WTC11 (cell line): ENCODE data around the gene LSM6. TPM values are rescaled to one million over a fixed set of nuclear protein-coding genes. Genes with fewer than 3 reads are reported as not detected.

ENCODE experiments used
- ATAC-seq: fragments of 200-7000 bp; cut with Tn5 transposase; 2 replicates; pipeline ENCODE4 v1.10.0; 2021; ENCODE audit warnings: mild to moderate bottlenecking, moderate library complexity
- CTCF ChIA-PET: fragments of 300-600 bp; sonication (Branson Sonifier 250); formaldehyde crosslinking; loops from one replicate; lab custom pipeline; 2021; ENCODE audit warnings: antibody characterized with exemption; lab: Charles Lee
- POLR2A ChIA-PET: fragments of 350-600 bp; sonication (Branson Sonifier 250); formaldehyde crosslinking; loops from one replicate; lab custom pipeline; 2021; ENCODE audit warnings: antibody characterized with exemption; lab: Charles Lee
- DNase-seq: peaks from one replicate; pipeline ENCODE4 v3.0.0; 2021; ENCODE audit warnings: low spot score
- H3K27ac Mint-ChIP-seq: 2 replicates; pipeline ENCODE4 v1.8.0; 2021; ENCODE audit warnings: mixed read lengths
- H3K27me3 Mint-ChIP-seq: 2 replicates; pipeline ENCODE4 v1.8.0; 2021; ENCODE audit warnings: low read depth, mild to moderate bottlenecking, moderate library complexity, mixed read lengths
- H3K36me3 Mint-ChIP-seq: 2 replicates; pipeline ENCODE4 v1.8.0; 2021; ENCODE audit warnings: mixed read lengths
- H3K4me1 Mint-ChIP-seq: 2 replicates; pipeline ENCODE4 v1.8.0; 2022; ENCODE audit warnings: mixed read lengths
- H3K4me3 Mint-ChIP-seq: 2 replicates; pipeline ENCODE4 v1.8.0; 2021; ENCODE audit warnings: mild to moderate bottlenecking, moderate library complexity, mixed read lengths
- H3K9me3 Mint-ChIP-seq: 2 replicates; pipeline ENCODE4 v1.8.0; 2021; ENCODE audit warnings: mixed read lengths
- ATF1 ChIP-seq: sonication (generic); formaldehyde crosslinking; IDR thresholded peaks from 2 replicates; pipeline ENCODE4 v1.8.1; 2023; ENCODE audit warnings: mild to moderate bottlenecking, moderate library complexity, missing genetic modification reagents
- ATF6 ChIP-seq: sonication (generic); formaldehyde crosslinking; IDR thresholded peaks from 2 replicates; pipeline ENCODE4 v1.8.1; 2023; ENCODE audit warnings: mild to moderate bottlenecking, missing genetic modification reagents
- CREB1 ChIP-seq: sonication (generic); formaldehyde crosslinking; IDR thresholded peaks from 2 replicates; pipeline ENCODE4 v1.8.0; 2023; ENCODE audit warnings: mild to moderate bottlenecking, missing genetic modification reagents
- E2F5 ChIP-seq: sonication (generic); formaldehyde crosslinking; IDR thresholded peaks from 2 replicates; pipeline ENCODE4 v1.8.1; 2022; ENCODE audit warnings: mild to moderate bottlenecking, moderate library complexity, missing genetic modification reagents
- ELF4 ChIP-seq: sonication (generic); formaldehyde crosslinking; IDR thresholded peaks from 2 replicates; pipeline ENCODE4 v1.8.1; 2022; ENCODE audit warnings: low read depth, mild to moderate bottlenecking, moderate library complexity, missing genetic modification reagents
- EMX1 ChIP-seq: fragments of 250-450 bp; sonication (Bioruptor Pico); IDR thresholded peaks from 2 replicates; pipeline ENCODE4 v1.8.0; 2021; ENCODE audit warnings: mild to moderate bottlenecking
- ESRRA ChIP-seq: sonication (generic); formaldehyde crosslinking; IDR thresholded peaks from 2 replicates; pipeline ENCODE4 v1.8.1; 2022; ENCODE audit warnings: mild to moderate bottlenecking, missing genetic modification reagents, borderline replicate concordance
- ETV6 ChIP-seq: sonication (generic); formaldehyde crosslinking; IDR thresholded peaks from 2 replicates; pipeline ENCODE4 v1.8.1; 2022; ENCODE audit warnings: mild to moderate bottlenecking, missing genetic modification reagents
- FOXJ3 ChIP-seq: sonication (generic); formaldehyde crosslinking; IDR thresholded peaks from 2 replicates; pipeline ENCODE4 v1.9.0; 2021; ENCODE audit warnings: missing genetic modification reagents, mild to moderate bottlenecking, borderline replicate concordance
- GABPB1 ChIP-seq: sonication (generic); formaldehyde crosslinking; IDR thresholded peaks from 2 replicates; pipeline ENCODE4 v1.8.1; 2023; ENCODE audit warnings: mild to moderate bottlenecking, missing genetic modification reagents
- KAT7 ChIP-seq: sonication (generic); formaldehyde crosslinking; IDR thresholded peaks from 2 replicates; pipeline ENCODE4 v1.8.1; 2023; ENCODE audit warnings: missing genetic modification reagents, mild to moderate bottlenecking, borderline replicate concordance
- NR2C2 ChIP-seq: sonication (generic); formaldehyde crosslinking; IDR thresholded peaks from 2 replicates; pipeline ENCODE4 v1.8.0; 2022; ENCODE audit warnings: mild to moderate bottlenecking, missing genetic modification reagents
- NR3C1 ChIP-seq: sonication (generic); formaldehyde crosslinking; conservative IDR thresholded peaks from 2 replicates; pipeline ENCODE4 v1.8.1; 2023; ENCODE audit warnings: low read depth, mild to moderate bottlenecking, missing genetic modification reagents
- PRRX2 ChIP-seq: fragments of 250-450 bp; sonication (Bioruptor Pico); IDR thresholded peaks from 2 replicates; pipeline ENCODE4 v1.8.0; 2021; ENCODE audit warnings: mild to moderate bottlenecking
- RORB ChIP-seq: fragments of 250-450 bp; sonication (Bioruptor Pico); IDR thresholded peaks from 2 replicates; pipeline ENCODE4 v1.9.0; 2021; ENCODE audit warnings: mild to moderate bottlenecking
- TCF7 ChIP-seq: sonication (generic); formaldehyde crosslinking; IDR thresholded peaks from 2 replicates; pipeline ENCODE4 v1.8.0; 2022; ENCODE audit warnings: mild to moderate bottlenecking, low read depth, missing genetic modification reagents, moderate library complexity
- ZNF121 ChIP-seq: sonication (generic); formaldehyde crosslinking; IDR thresholded peaks from 2 replicates; pipeline ENCODE4 v1.8.0; 2023; ENCODE audit warnings: missing genetic modification reagents
- ZNF396 ChIP-seq: fragments of 250-450 bp; sonication (Bioruptor Pico); IDR thresholded peaks from 2 replicates; pipeline ENCODE4 v1.8.0; 2021; ENCODE audit warnings: mild to moderate bottlenecking, moderate library complexity, borderline replicate concordance
- total RNA-seq: library from RNA; stranded (reverse); gene quantifications from 3 replicates; pipeline ENCODE4 v1.2.3, GENCODE V29; 2021
- TF ChIP-seq, protein P1 (sequence below): sonication (generic); formaldehyde crosslinking; IDR thresholded peaks from 2 replicates; pipeline ENCODE4 v1.8.0; 2022; ENCODE audit warnings: mild to moderate bottlenecking, missing genetic modification reagents
- TF ChIP-seq, protein P2 (sequence below): sonication (generic); formaldehyde crosslinking; IDR thresholded peaks from 2 replicates; pipeline ENCODE4 v1.8.0; 2023; ENCODE audit warnings: missing genetic modification reagents
- TF ChIP-seq, protein P3 (sequence below): sonication (generic); formaldehyde crosslinking; IDR thresholded peaks from 2 replicates; pipeline ENCODE4 v1.8.1; 2022; ENCODE audit warnings: low read depth, missing genetic modification reagents, borderline replicate concordance

Gene LSM6
- total RNA-seq, 1 experiment from 2014 or later = 58.2 TPM

- peak; percentile 78; the same call in 1 of the 2 replicates for TF ChIP-seq ATF1
- TF ChIP-seq ZNF121 = no peak
These were observed at the start of gene LSM6 (continued) for GRCh38 chr4:146175541-146176453.

- Mint-ChIP-seq H3K27ac (no peak overlapping the region), H3K27me3 (no peaks in the 10 kb centered on the region; the same call in 1 of the 2 replicates), H3K4me1 (peaks cover 11% of the 10 kb centered on the region), H3K4me3 (no peak overlapping the region), H3K36me3 (no peaks in the 10 kb centered on the region), H3K9me3 (no peaks in the 10 kb centered on the region)
- no peak for DNase-seq
- CTCF ChIA-PET = interaction anchor here (2.5 kb wide), 1 partner anchor 8 kb away, joined by 8 read pairs; no protein-coding TSS in a partner anchor
- TF ChIP-seq CREB1 = no peak
- no peak for TF ChIP-seq ATF1
- no peak for TF ChIP-seq RORB
- POLR2A ChIA-PET = no interaction called here
- no peak for ATAC-seq
These were observed 43.1 kb upstream of the LSM6 start for GRCh38 chr4:146132445-146132844.

- no peak for DNase-seq
- Mint-ChIP-seq H3K4me3 (no peak overlapping the region), H3K9me3 (no peaks in the 10 kb centered on the region), H3K4me1 (peaks cover 11% of the 10 kb centered on the region), H3K27ac (no peak overlapping the region), H3K36me3 (no peaks in the 10 kb centered on the region), H3K27me3 (no peaks in the 10 kb centered on the region; the same call in 1 of the 2 replicates)
- POLR2A ChIA-PET = no interaction called here
- CTCF ChIA-PET = interaction anchor here (2.5 kb wide), 1 partner anchor 11 kb away, joined by 8 read pairs; no protein-coding TSS in a partner anchor
- TF ChIP-seq PRRX2 (CRISPR knock-in tag) (no peak), ZNF121 (no peak), NR2C2 (CRISPR knock-in tag) (no peak), KAT7 (CRISPR knock-in tag) (no peak), E2F5 (no peak), NR3C1 (no peak), EMX1 (CRISPR knock-in tag) (no peak), CREB1 (no peak)
- TF ChIP-seq, protein P1, sequence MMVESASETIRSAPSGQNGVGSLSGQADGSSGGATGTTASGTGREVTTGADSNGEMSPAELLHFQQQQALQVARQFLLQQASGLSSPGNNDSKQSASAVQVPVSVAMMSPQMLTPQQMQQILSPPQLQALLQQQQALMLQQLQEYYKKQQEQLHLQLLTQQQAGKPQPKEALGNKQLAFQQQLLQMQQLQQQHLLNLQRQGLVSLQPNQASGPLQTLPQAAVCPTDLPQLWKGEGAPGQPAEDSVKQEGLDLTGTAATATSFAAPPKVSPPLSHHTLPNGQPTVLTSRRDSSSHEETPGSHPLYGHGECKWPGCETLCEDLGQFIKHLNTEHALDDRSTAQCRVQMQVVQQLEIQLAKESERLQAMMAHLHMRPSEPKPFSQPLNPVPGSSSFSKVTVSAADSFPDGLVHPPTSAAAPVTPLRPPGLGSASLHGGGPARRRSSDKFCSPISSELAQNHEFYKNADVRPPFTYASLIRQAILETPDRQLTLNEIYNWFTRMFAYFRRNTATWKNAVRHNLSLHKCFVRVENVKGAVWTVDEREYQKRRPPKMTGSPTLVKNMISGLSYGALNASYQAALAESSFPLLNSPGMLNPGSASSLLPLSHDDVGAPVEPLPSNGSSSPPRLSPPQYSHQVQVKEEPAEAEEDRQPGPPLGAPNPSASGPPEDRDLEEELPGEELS (CRISPR knock-in tag) = no peak
- TF ChIP-seq, protein P2, sequence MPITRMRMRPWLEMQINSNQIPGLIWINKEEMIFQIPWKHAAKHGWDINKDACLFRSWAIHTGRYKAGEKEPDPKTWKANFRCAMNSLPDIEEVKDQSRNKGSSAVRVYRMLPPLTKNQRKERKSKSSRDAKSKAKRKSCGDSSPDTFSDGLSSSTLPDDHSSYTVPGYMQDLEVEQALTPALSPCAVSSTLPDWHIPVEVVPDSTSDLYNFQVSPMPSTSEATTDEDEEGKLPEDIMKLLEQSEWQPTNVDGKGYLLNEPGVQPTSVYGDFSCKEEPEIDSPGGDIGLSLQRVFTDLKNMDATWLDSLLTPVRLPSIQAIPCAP (CRISPR knock-in tag) = no peak
- peak; percentile 36 for ATAC-seq
These were observed 40.6 kb upstream of the LSM6 start for GRCh38 chr4:146134761-146135445.

- Mint-ChIP-seq H3K36me3 (no peaks in the 10 kb centered on the region), H3K27me3 (no peaks in the 10 kb centered on the region; the same call in 1 of the 2 replicates), H3K9me3 (no peaks in the 10 kb centered on the region), H3K4me1 (peaks cover 11% of the 10 kb centered on the region), H3K27ac (no peak overlapping the region), H3K4me3 (no peak overlapping the region)
- POLR2A ChIA-PET = no interaction called here
- ATAC-seq (no peak), DNase-seq (no peak)
- CTCF ChIA-PET = no interaction called here
- no peak for TF ChIP-seq TCF7
- TF ChIP-seq ETV6 (CRISPR knock-in tag) = no peak
- TF ChIP-seq, protein P3, sequence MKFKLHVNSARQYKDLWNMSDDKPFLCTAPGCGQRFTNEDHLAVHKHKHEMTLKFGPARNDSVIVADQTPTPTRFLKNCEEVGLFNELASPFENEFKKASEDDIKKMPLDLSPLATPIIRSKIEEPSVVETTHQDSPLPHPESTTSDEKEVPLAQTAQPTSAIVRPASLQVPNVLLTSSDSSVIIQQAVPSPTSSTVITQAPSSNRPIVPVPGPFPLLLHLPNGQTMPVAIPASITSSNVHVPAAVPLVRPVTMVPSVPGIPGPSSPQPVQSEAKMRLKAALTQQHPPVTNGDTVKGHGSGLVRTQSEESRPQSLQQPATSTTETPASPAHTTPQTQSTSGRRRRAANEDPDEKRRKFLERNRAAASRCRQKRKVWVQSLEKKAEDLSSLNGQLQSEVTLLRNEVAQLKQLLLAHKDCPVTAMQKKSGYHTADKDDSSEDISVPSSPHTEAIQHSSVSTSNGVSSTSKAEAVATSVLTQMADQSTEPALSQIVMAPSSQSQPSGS (CRISPR knock-in tag) = no peak
- no peak for TF ChIP-seq ESRRA (CRISPR knock-in tag)
- no peak for TF ChIP-seq ATF6 (CRISPR knock-in tag)
- no peak for TF ChIP-seq E2F5
- TF ChIP-seq ELF4 (CRISPR knock-in tag) = no peak
- no peak for TF ChIP-seq ZNF396
- TF ChIP-seq FOXJ3 = no peak
- TF ChIP-seq GABPB1 (CRISPR knock-in tag) = no peak
These were observed 39.6 kb upstream of the LSM6 start for GRCh38 chr4:146135941-146136340.
